Putamen (tissue), 1 donor: ENCODE results near the gene VPS9D1.
"Not testable (repeated sequence)": the region's sequence is repeated elsewhere in the genome, so short reads cannot be mapped to it uniquely, and the experiment has no call there.

Experiments
- DNase-seq: peaks from one replicate; pipeline ENCODE4 v3.0.0-alpha.2; 2016; ENCODE audit warnings: low spot score

Gene VPS9D1

GRCh38 chr16:89693931-89694783, 26.5 kb downstream of the VPS9D1 start:
- DNase-seq = no peak

DNA sequence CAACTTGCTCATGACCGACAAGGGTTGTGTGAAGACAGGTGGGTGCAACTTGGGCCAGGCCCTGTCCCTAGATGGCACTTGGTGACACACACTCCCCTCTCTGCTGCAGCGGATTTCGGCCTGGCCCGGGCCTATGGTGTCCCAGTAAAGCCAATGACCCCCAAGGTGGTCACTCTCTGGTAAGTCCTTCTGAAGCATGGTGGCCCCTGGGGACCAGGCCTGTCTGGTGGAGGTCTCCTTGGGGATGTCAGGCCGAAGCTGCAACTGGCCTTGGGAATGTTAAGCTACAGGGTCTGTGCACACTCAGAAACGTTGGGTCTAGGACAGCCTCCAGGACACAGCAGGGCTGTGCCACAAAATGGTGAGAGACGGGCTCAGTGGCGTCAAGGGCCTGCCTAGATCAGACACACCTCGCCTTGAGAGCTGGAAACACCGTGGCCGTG, 27.4 kb downstream of the VPS9D1 start:
- DNase-seq = no peak

DNA sequence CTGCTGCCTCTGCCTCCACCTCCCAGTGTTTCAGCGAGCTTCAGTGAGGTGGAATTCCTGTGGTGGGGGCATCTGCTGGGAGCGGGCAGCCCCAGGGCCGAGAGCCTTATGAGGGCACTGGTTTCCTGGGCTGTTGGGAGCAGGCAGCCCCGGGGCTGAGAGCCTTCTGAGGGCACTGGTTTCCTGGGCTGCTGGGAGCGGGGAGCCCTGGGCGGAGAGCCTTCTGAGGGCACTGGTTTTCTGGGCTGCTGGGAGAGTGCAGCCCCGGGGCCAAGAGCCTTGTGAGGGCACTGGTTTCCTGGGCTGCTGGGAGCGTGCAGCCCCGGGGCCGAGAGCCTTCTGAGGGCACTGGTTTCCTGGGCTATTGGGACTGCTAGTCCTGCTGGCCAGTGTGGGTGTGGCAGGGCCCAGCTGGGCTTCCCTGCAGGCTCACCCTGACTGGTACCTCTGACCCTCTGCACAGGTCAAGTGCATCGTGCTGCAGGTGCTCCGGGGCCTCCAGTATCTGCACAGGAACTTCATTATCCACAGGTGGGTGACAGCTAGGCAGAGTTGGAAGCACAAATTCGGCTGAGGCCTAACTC, 28.6 kb downstream of the VPS9D1 start:
- no peak for DNase-seq

DNA sequence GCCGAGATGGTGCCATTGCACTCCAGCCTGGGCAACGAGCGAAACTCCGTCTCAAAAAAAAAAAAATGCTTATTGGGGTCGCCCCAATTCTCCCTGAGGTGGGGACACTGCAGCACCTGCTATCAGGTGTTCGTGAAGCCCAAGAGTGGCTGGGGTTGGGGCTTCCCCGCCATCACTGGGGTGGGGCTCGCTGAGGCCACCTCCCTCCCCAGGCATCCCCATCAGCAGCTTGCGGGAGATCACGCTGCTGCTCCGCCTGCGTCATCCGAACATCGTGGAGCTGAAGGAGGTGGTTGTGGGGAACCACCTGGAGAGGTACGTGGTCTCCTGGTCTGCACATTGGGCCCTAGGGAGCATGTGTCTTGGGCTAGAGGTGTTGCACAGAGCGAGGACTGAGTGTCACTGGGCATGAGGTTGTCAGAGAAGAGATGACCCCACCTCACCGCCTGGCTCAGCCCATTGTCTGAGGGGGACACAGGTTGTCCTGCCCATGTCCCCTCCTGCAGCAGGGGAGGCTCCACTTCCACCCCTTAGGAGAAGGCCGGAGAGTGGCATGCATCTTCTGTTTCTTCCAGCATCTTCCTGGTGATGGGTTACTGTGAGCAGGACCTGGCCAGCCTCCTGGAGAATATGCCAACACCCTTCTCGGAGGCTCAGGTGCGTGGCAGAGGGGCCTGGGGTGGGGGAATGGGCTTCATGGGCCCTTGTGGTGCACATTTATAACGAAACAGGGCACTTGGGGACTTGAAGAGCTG, 29.3 kb downstream of the VPS9D1 start:
- DNase-seq = no peak

DNA sequence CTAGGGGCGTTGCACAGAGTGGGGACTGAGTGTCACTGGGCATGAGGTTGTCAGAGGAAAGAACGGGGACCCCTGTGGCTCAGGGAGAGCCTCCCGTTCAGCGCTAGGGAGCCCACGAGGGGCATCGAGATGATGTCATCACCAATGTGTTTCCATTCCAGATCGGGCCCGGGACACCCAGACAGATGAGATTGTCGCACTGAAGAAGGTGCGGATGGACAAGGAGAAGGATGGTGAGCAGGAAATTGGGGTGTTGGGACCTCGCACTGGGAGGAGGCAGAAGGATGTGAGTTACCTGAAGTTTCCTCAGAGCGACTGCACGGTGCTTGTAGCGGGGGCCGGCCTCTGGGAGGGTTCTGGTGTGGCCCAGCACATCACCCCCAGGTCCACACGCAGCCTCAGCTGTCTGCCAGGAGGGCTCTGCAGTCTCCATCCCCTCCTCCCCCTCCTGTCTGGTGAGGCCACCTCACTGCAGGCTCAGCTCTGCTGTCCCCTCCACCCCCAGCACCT, 30.3 kb downstream of the VPS9D1 start:
- DNase-seq = no peak

DNA sequence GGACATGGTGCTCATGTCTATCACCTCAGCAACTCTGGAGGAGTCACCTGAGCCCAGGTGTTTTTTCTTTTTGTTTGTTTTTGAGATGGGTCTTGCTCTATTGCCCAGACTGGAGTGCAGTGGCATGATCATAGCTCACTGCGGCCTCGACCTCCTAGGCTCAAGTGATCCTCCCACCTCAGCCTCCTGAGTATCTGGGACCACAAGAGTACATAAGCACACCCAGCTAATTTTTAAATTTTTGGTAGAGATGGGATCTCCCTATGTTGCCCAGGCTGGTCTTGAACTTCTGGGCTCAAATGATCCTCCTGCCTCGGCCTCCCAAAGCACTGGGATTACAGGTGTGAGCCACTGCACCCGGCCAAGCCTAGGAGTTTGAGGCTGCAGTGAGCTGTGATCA, 31.1 kb downstream of the VPS9D1 start:
- DNase-seq = not testable (repeated sequence)

DNA sequence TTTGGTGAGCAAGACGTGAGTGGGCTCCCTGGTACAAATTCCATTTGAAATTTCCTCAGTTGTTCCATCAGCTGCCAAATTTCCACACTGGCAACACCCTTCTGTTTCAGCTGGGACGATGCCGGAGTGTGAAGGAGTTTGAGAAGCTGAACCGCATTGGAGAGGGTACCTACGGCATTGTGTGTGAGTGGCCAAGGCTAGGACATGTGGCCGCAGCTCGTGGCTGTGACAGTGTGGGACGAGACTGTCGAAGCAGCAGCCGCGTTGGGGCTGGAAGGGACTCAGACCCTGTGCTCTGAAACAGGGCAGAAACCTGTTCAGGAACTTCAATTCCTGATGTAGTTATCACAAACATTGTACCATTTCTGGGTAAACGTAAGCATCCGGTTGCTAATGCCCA, 31.6 kb downstream of the VPS9D1 start:
- DNase-seq = no peak

GRCh38 chr16:89688395-89688794, 32.3 kb downstream of the VPS9D1 start:
- DNase-seq = no peak

- no peak for DNase-seq
Measured at GRCh38 chr16:89687092-89687940, 33.4 kb downstream of the VPS9D1 start.

GRCh38 chr16:89686520-89687091, 34.1 kb downstream of the VPS9D1 start, which contains the start of gene CDK10:
Gene CDK10, plus strand, starts transcription at chr16:89686689. Its CDS starts 22 bp downstream, at chr16:89686711.
- DNase-seq = peak; percentile 86

DNA sequence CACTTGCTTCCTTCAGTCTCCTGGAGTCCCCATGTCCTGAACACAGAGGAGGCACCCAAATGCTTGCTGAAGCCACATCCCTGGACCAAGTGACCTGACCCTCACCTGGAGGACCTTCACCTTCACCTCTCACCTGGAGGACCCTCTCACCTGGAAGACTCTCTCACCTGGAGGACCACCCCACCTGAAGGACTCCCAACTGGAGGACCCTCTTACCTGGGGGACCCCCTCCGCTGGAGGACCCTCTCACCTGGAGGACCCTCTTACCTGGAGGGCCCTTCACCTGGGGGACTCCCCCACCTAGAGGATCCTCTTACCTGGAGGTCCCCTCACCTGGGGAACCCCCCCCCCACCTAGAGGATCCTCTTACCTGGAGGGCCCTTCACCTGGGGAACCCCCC, 34.8 kb downstream of the VPS9D1 start:
- DNase-seq = no peak

DNA sequence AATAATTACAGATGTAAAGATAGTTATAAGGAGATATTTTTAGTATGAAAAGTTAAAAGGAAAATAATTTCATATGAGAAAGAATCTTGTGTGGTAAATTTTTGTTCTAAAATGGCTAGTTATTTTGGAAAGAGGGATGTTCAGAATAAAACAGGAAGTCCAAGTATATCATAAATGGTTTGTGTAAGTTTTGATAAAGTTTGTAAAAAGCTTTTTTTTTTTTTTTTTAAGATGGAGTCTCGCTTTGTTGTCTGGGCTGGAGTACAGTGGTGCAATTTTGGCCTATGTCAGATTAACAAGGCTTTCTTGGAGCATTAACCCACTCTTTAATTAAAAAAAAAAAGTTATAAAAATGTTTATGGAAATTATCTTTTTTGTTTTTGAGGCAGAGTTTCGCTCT, 42.4 kb downstream of the VPS9D1 start:
- DNase-seq = no peak

DNA sequence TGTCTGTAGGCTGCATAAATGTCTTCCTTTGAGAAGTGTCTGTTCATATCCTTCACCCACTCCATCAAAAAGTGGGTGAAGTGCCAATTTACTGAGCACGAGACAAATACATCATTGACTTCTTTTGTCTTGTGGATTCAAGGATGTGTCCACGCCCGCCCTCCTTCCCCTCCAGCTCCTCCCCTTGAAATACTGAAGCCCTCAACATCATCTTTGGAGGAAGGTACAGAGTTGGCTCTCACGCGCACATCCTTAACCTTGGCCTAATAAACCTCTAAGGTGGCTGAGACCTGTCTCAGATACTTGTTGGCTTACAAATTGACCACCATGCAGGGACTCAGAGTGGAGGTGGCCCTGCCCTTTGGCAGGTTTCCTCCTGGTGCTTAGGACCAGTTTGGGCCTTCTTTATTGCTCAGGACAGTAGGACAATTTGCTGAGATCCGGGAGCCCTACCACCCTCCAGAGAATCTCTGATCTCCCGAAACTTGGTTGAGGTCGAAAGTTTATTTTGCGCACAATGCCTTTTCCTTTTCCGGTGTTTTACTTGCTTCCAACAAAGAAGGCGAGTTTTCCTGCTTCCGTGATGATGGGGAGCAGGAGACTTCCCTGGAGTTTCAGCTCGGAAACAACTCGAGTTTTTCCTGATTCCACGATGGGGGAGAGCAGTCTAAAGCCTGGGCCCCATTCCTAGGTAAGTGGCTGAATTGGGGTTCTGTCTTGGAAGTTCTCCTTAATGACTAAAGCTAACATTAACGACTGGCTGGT, 48.3 kb downstream of the VPS9D1 start:
- no peak for DNase-seq

GRCh38 chr16:89671565-89671964, 49.1 kb downstream of the VPS9D1 start:
- not testable (repeated sequence) for DNase-seq

- no peak for DNase-seq
Measured at GRCh38 chr16:89670496-89671431, 49.9 kb downstream of the VPS9D1 start.

- no peak for DNase-seq
Measured at GRCh38 chr16:89669755-89670154, 50.9 kb downstream of the VPS9D1 start.

DNA sequence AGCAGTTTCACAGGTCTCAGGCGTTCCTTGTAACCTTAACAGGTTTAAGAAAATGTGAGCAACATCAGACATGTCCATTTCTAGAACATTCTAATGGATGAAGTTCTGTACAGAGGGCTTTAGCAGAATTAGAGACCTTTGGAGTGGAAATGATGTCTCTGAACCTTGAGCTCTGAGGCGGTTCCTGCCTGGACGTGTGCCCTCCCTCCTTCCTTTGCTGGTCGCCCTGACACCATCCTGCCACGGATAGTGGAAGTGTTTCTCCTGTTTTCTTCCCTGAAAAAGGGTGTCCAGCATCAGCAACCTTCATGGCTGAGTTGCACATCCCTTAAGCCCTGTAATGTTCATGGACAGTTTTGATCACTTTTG, 51.9 kb downstream of the VPS9D1 start:
- DNase-seq = no peak

- no peak for DNase-seq
Measured at GRCh38 chr16:89667633-89668032, 53.1 kb downstream of the VPS9D1 start.

DNA sequence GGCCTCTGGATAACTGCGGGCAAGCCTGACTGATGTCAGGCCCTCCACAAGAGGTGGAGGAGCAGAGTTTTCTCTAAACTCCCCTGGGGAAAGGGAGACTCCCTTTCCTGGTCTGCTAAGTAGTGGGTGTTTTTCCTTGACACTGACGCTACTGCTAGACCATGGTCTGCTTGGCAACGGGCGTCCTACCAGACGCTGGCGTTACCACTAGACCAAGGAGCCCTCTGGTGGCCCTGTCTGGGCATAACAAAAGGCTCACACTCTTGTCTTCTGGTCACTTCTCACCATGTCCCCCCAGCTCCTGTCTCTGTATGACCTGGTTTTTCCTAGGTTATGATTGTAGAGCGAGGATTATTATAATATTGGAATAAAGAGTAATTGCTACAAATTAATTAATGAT, 53.7 kb downstream of the VPS9D1 start:
- DNase-seq = not testable (repeated sequence)
